ENCODE results near the gene GPATCH2L.

The GPATCH2L gene

DNA sequence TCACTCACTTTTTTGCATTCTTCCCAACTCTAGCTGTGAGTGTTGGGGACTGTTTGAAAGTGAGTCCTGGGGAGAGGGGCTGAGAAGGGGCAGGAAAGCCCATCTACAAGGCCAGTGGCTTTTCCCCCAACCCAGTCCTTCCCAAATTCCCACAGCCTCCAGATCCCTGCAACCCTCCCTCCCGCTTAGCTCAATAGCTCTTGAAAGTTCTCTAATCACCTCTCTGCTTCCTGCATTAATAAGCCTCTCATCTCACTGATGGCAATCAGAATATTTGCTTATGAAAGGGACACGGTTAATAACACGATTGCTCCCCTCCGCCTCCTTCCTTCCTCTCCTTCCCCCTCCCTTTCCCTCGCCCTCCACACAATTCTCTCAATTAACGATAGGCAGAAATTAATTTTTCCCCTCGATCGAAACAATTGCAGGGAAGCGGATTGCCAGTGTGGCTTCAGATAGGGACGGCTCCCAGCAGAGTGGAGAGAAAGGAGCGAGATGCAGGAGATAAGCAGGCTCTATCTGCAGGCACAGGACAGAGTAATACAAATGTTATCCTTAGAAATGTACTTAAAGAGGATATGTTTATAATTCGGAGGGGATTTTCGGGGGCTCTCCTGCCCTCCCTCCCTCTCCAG lies 15.1 kb upstream of the GPATCH2L start:
- no peak for DNase-seq

DNA sequence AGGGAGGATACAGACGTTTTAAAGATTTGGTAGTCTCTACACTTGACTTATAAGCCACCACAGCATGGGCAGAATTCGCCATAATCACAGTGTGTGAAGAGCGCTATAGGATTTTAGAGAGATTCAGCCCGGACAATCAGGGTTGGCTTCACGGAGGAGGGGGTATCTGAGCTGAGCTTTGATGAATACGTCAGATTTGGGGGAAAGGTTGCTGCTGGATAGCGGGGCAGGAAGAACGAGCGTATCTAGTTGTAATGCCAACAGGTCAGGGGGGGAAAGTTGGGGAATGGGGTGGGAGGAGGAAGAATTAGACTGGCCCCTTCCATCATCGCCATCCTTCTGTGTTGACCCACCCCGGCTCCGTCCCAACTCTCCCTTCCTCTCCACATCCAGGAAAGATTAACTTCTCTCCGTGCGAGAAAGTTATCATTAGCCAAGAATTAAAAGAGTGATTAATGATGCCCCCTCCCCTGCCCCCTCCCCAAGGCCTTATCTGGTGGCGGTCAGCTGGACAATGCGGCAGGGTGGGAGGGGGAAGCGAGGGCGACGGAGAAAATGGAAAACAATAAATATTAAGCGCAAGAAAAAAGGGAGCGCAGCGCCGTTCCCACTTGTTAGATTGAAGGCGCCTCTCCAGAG lies 13.5 kb upstream of the GPATCH2L start:
- no peak for DNase-seq

DNA sequence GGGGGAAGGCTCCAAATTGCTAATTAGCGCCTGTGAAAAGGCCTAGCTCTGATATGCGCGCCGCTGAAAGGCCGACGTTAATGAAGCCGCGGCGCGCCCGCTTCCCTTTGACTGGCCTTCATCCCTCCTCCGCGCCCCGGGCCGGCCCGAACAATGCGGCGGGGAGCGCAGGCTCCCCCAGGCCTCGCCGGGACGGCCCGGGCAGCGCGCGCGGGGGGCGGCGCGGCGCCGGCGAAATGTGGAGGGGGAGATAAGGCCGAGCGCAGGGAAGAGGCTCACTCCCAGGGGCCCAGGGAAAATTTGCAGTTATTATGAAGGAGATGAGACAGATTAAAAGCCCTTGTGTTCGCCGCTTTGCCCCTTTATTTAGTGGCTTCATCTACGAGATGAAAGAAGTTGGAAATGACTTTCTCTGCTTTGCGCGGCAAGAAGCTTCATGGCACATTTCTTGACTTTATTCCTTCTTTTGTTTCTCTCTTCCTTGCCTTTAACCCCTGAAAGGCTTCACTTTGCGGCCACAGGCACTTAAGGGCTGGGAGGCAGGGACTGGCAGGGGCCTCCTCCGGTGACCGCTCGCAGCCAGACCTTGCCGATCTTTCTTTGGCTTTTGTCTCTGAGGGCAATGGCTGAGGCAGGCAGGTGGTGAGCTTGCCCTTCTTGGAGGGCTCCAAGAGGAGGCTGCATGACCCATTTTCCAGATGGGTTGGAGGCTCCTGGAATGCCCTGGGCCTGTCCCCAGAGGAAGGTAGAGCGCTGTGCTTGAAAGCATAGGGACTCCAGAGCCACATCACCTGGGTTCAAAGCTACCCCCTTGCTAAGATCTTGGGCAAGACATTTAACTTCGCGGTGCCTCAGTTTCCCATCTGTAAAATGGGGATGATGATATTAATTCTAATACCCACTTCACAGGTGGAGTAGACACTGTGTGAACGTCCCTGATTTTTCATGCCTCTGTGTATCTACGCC lies 12.7 kb upstream of the GPATCH2L start:
- no peak for DNase-seq

DNA sequence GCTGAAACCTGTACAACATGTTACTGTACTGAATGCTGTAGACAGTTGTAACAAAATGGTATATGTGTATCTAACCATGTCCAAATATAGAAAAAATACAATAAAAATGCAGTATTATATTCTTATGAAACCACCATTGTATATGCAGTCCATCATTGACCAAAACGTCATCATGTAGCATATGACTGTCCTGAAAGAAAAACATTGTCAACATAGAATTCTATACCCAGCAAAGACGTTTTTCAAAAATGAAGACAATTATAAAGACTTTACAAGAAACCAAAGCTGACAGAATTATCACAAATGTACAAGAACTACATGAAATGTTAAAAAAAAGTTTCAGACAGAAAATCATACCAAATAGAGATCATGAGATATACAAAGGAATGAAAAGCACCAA lies 8.1 kb upstream of the GPATCH2L start:
- no peak for DNase-seq

DNA sequence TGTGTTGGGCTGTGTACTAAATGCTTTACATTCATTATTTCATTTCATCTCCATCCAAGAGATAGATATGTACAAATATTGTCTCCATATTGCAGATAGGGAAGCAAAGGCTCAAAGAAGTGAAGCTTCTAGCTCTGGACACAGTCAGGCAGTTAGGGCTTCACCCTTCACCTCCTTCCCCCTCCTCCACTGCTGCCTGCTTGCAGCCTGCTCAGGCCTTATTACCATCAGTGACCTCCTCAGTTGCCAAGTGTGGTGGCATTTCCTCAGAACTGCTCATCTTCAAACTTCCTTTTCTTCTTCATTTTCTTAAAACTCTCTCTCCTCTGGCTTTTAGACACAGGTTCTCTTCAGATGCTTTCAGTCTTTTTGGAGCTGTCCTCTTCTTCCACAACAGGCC lies 4.7 kb upstream of the GPATCH2L start:
- DNase-seq, result no peak

DNA sequence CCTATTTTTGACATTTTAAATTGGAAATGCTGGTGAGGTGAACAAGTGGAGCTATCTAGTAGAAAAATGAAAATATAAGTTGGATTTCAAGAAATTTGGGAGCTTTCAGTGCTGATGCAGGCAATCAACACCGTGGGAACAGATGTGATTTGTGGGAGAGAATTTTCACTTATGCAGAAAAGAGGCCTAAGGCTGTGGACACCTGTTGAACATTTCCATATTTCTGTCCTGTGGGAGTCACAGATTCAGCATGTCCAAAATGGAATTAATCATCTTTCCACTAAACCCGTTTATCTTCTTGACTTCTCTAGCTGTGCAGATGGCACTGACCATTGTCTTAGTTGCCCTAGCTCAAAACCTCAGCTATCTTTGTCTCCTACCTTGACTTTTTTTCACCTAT lies 2.5 kb upstream of the GPATCH2L start:
- DNase-seq, result no peak

DNA sequence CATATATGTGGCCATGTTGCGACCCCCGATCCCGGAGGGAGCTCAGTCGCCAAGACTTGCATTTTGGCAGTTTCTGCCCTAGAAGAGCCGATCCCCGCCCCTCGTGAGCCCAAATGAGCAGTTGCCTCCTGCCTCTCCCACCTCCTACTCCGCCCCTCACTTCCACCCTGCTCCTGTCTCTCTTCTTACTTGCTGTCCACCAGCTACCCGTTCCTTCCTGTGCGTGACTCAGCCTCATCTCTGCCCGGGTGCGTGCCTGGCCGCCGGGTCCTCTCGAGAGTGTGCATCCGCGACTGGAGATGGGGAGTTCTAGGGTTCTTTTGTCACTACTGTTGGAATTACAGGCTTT lies 585 bp downstream of the GPATCH2L start:
- peak; percentile 74 to 80 for DNase-seq

DNA sequence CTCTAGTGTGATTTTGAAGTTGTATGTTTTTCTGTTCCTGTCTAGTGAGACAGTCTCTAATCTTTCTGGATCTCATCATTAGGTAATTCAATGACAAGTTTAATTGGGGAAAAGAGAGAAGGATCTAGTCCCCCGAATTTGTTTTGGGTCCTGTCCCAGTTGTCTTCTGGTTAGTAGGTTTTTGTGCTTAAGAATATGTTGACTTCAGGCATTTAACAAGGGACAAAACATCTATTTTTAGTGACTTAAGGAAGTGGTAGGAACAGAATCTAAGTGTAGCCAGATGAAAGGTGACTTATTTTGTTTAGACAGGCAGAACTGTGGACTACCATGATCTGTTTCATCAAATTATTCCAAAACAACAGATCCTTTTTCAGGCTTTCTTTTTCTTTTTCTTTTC lies 2.2 kb downstream of the GPATCH2L start:
- no peak for DNase-seq

DNA sequence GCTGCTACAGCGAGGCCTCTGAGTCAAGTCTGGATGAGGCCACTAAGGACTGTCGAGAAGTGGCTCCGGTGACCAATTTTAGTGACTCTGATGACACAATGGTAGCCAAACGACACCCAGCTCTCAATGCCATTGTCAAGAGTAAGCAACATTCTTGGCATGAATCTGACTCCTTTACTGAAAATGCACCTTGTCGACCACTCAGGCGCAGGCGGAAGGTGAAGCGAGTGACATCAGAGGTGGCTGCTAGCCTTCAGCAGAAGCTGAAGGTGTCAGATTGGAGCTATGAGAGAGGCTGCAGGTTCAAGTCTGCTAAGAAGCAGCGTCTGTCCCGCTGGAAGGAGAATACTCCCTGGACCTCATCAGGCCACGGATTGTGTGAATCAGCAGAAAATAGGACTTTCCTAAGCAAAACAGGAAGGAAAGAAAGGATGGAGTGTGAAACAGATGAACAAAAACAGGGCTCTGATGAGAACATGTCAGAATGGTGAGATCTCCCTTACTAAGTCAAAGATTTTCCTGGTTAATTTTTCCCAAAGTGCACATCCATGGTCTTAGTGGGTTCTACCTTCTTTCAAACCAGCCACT lies 2.9 kb downstream of the GPATCH2L start:
- no peak for DNase-seq

DNA sequence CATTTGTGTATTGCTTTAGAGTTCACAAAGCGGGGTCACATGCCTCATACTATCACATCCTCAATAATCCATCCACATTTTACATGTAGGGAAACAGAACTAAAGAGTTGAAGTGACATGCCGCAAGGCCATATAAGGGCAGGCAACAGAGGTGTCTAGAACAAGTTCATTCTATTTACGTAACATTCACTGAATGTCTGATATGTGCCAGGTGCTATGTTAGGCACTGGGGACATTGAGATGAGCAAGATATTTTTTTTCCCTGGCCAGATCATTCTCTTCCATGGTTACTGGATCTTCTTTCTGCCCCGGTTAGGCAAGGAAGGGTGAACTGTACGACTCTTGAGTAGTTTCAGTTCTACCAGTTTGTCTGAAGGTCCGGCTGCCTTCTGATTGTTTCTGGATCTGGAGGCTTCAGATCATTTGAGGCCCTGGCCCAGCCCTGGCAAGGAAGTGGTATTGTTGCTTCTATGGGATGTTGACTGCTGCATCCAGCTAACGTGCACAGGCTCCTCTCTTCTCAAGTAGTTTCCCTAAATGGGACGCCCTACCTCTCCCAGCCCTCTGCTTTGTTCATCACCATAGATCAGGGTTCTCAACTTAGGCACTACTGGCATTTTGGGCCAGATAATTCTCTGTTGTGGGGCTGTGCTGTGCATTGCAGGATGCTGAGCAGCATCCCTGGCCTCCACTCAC lies 12.1 kb downstream of the GPATCH2L start:
- DNase-seq, result no peak

DNA sequence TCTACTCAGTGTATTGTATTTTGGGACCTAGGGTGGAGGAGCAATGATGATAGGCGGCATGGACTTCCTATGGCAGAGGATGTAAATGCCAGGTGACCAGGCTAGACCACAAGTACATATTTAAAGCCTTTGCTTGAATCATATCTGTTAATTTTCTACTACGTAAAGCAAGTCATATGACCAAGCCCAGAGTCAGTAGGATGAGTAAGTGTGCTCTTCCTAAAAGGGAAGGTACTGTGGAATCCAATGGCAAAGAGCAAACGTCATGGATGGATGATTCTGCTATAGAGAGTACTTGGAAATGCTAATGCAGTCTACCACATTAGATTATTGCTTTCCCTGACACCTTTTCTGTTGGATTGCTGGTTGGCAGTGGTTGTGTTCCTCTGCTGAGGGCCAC lies 16.8 kb downstream of the GPATCH2L start:
- DNase-seq, result no peak

DNA sequence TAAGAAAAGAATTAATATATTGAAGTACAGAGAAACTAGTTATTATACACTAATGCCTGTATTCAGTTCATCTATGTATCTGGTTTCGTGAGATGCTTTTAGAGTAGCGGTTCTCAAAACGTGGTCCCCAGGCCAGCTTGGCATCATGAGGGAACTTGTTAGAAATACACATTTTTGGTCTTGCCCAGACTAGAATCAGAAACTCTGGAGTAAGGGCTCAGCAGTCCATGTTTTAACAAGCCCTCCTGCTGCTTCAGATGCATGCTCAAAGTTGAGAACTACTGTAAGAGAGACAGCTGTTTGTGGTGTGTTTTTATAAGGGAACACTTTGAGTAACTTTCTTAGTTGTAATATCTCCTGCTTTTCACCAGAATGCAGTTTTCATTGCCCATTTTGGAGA lies 18.1 kb downstream of the GPATCH2L start:
- no peak for DNase-seq

DNA sequence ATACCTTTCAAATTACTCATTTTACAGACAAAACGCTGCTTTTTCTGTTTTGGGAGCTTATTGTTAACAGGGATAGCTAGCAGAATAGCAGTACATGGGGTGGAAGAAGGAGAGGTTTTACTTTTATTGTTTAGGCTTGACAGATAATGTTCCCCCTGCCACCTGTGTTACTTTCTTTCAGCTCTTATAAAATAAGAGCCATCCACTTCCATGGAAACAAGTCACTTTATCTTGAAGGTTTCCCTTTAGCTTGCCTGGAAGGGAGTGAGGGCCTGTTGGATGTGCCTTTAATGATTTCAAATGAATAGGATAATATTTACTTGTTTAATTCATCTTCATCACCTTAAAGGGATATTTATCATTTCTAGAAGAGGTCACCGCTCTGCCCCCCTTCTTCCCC lies 23.3 kb downstream of the GPATCH2L start:
- no peak for DNase-seq

DNA sequence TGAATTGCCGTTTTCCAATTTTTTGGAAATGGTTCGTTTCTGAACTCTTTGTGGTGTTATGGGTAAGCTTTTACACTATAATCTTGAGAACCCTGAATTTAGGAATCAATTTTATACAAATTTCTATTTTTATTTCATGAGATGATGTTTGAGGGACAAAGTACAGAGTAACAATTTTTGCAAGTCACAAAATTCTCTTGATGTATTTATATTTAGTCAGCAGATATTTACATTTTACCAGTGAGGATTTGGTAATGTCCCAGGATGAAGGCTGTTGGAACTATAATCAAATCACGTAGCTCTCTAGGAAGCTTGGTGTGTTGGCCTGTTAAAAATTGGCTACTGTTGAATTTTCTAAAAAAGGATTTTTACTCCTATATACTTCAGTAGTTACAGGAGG lies 24.2 kb downstream of the GPATCH2L start:
- no peak for DNase-seq

DNA sequence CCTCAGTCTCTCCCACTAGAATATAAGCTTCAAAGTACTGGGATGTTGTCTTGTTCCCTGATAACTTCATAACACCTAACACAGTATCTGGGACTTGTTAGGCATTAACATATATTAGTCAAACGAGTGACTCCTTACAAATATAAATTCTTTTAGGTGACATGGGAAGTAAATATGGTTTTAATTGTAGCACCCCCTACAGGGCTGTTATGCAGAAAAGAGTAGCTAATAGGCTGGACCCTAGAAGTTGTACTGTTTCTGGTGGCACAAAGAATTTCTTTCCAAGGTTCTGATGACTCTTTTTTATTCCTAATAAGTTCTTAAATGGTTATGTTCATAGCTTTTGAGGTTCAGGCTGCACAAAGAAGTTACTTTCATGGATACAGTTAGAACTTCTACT lies 29.8 kb downstream of the GPATCH2L start:
- DNase-seq, result peak in 1 of 2 donors; percentile 3

DNA sequence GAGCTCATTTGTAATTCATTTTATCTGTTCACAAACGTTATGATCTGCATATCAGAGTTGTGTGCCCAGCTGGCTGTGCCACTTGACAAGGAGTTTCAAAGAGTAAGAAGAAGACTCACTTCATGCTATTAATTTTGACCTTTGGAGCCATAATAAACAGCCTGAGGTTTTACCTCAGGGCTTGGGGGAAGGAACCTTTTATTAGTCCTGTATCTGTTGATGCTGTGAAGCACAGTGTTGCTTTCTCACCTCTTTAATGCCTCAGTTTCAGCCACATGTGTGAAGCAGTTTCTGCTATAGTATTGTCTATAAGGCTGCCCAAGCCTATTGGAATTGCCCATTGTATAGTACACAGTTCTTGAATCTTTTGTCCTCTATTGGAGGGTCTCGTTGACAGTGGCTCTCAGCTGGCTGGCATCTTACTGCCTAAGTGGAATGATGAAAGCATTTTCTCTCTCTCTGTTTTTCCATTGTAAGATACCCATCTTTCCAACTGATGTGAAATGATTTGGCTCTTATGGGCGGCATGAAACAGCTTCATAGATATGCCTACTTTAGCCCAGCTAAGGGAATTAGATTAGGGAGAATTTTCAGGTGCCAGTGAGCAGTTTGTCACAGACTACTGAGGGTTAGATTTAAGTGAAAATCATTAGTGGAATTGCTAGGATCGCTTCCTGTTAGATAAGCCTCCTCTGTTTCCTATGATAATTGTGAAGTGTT lies 34.7 kb downstream of the GPATCH2L start:
- DNase-seq, result no peak

DNA sequence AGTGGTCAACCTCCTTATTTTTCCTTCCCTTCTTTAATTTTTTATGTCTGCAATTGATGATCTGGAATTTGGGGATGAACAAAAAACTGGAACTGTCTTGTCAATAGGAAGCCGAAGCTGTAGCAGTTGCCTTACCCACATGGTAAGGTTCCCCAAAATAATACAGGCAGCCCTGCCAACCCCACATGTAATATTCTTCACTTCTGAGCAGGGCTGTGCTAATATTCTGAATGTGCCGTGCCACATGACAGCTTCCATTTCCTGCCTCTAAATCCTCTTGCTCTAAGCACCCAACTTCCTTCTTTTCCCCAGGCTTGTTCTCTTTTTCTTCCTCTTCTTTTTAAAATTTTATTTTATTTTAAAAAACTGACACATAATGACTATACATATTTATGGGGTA lies 39.6 kb downstream of the GPATCH2L start:
- peak; percentile 4 to 40 for DNase-seq

DNA sequence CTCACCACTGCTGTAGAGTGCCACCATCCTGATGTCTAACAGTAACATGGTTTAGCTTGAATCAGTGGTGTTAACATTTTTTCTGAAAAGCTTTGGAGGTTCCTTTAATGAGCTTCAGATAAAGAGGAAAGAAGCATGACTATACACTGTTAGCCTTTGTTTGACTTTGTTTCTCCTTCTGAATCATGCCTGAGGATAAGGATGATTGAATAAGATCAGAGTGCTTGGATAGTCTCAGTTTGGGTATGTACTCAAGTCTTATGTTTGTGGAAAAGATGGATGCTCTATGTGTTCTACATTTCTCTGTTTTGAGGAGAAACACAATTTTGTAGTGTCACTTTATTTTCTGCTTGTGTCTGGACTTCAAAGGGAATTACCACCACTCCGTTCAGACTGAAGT lies 42.0 kb downstream of the GPATCH2L start:
- no peak for DNase-seq

DNA sequence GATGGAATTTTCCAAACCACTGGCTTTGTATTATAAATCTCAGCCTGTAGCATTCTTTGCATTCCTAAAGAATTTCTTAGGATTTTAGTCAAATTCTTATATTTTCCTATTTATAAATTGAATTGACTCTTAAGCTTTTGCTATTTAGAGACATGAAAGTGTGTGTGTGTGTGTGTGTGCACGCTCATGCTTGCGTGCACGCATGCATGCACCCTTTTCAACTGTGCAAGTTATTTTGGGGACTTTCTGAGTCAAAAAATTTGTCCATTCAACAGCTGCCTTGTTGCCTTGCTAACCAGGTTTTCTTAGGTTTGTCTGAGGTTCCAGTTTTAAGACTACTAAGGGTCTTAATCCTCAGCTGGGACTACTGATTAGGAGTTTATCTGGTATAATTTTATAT lies 42.6 kb downstream of the GPATCH2L start:
- no peak for DNase-seq

DNA sequence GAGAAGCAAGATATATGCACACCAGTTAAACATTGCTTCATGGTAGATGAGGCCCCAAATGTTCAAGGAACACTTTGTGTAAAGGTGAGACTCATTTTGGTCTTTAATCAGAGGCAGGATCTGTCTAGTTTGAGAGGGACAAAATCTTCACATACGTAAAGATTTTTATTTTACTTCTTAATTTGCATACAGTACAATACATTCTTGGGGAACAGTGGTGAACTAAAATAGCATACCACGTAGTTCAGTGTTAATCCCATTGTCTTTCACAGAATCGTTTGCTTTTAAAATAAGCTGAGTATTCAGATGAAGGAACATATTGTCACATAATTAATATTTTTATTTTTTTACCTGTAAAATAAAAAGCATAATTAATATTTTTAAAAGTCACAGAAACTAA lies 43.3 kb downstream of the GPATCH2L start:
- DNase-seq, result no peak

DNA sequence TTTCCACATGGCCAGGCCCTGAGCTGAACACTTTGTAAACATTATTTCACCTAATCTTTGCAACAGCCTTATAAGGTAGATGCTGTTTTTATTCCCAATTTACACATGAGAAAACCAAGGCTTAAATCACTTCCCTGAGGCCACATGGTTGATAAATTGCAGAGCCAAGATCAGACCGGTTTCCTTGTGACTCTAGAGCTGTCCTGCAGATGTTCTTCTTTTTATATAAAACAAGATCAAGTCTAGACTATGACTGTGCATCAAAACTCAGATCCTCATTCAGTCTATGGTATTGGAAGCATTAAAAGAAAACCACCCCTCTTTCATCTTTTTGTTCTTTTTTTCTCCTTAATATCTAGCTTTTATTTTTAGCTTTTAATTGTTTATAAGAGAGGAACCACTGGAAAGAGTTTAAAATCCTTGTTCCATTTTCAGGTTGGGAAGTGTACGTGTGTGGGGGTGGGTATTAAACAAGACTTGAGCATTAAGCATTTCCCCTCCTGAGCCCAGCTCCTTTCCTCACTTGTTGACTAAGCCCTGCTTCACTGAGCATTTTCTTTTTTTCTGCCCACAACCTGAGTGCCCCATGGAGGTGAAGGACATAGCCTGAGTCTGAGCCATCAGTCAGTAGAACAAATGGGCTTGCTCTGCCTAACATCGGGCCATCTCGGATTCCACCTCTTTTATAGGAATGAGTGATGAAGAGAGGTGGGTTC lies 45.4 kb downstream of the GPATCH2L start:
- no peak for DNase-seq

DNA sequence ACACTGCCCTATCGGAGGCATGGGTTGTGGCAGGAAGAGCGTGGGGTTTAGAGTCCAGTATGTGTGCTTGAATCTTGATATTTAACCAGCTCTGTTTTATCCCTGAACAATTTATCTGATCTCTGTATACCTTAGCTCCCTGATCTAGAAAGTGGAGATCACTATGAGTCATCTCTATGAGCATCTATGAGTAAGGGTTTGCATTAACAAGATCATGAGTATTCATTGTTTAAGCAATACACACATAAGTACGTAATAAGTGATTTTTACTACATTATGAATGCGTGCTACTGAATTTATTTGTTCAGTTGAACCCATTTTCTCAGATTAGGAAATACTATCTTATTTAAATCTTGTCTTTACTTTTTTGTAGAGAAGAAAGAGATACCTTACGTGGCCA lies 49.4 kb downstream of the GPATCH2L start:
- no peak for DNase-seq

All from CD4-positive, alpha-beta T cell treated with Interferon alpha-2 for 1 hour (primary cell).